T-helper 1 cell (primary cell): Measurements from ENCODE around the gene STAT4.
A peak's percentile ranks its signal among the peaks of the same experiment; 100 is the strongest.

Source experiments
- DNase-seq, 5 donors: peaks; one replicate each; pipeline ENCODE4 v3.0.0-alpha.2; 2012 to 2020

STAT4 gene

GRCh38 chr2:191078165-191078867 lies 72.5 kb downstream of the STAT4 start:
- DNase-seq: no peak

GRCh38 chr2:191070276-191070675 lies 80.5 kb downstream of the STAT4 start:
- no peak for DNase-seq

GRCh38 chr2:191069606-191070005 lies 81.2 kb downstream of the STAT4 start:
- no peak for DNase-seq

- no peak for DNase-seq
Observed at GRCh38 chr2:191066919-191067233, 83.9 kb downstream of the STAT4 start.

DNA sequence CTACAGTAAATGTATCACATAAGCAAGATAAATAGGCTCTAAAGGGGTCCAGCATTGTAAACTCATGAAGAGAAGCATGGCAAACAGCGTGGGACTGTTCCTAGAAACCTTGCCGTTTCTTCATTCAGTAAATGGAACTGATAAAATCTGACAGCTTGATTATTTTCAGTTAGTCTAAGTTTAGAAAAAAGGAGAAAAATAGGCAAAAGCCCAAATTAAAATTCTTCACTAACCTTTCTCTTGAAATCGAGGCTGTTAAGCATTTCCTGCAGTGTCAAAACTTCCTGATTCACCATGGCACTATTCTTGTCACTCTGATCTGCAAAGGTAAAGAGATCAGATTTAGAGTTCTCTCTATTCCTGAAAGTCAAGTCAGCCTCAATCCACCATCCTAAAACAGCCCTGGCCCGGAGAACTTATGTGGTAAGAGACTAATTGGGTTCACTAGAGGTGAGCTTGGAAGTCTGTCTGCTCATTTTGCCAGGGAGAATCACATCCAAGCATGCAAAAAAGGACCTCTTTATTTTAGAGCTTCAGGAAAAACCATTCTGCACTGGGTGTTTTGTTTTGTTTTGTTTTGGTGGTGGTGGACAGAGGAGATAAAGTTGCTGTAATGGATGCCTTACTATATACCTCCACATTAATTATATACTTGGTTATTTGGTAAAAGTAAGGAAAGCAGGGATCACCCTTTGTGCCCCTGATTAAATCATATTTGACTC lies 84.4 kb downstream of the STAT4 start:
- peak in 1 of 5 donors; percentile 43 for DNase-seq

DNA sequence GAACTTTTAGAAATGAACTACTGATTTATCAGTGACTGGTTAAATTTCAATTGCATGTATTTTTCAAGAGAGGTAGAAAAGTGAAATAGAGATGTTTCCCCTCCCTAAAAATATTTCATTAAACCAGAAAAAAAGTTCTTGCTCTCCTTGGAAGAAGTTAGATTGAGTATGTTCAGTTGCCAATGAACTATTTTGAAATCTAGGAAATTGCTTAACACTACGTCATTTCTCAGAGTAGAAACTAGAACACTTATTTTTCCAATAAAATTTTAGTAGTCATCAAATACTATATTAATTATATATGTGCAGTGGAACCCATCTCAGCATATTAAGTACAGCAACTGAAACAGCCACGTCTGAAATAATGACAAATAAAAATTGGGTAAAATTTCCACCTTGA lies 85.0 kb downstream of the STAT4 start:
- DNase-seq: no peak

DNA sequence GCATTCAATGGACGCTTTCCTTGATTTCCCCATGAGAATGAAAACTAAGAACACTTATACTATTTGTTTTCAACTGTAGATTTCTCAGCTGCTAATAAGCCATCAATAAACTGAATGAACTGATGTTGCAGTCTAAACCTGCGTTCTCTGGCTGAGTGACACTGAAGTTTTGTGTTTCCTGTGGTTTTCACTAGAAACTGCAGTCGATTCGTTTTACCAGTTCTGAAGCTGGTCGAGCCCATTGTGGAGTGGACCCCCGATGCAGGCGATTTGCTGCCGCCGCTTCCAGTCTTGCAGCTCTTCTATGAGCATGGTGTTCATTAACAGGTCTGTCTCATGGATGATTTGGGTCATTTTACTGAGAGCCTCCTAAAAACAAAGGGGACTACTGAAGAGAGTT lies 86.2 kb downstream of the STAT4 start:
- DNase-seq: peak in 2 of 5 donors; percentile 5 to 84

DNA sequence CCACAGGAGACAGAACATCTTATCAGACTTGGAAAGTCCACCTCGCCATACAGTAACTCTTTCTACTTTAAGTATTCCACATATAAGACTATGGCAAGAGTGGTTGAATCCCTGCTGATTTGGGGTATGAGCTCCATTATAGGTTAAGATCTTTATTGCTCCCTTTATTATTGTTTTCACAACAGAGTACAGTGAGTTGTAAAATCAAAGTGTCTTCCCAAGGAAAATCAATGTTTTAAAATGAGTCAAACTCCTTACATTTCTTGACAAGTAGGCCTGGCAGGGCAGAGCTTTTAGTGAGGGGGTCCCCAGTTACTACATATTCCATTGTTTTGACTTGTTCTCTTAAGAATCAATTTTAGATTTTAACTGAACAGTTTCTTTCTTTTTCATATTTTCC lies 87.2 kb downstream of the STAT4 start:
- no peak for DNase-seq

- DNase-seq: peak in 2 of 5 donors; percentile 8 to 72
Observed at GRCh38 chr2:191061381-191061980, 89.3 kb downstream of the STAT4 start.

GRCh38 chr2:191059308-191059707 lies 91.5 kb downstream of the STAT4 start:
- DNase-seq: peak in 1 of 5 donors; percentile 40

- DNase-seq: peak in 1 of 5 donors; percentile 70
Observed at GRCh38 chr2:191056228-191056627, 94.6 kb downstream of the STAT4 start.

DNA sequence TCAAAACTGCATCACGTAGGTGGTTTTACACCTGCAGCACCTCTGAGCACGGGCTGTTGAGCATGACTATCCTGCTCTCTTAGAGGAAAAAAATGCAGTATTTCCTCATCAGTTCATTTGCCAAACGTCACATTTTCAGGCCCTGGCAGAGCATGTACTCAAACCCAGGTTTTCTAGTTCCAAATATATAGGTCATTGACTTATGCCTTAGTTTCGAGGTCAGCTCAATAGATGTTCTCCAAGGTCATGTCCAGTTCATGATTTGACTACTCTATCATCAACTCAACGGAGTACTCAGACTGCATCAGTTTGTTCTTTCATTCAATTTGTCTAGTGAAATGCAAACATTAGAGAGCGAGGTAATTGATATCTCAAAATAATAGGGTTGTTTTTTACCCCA lies 97.5 kb downstream of the STAT4 start:
- DNase-seq: no peak

DNA sequence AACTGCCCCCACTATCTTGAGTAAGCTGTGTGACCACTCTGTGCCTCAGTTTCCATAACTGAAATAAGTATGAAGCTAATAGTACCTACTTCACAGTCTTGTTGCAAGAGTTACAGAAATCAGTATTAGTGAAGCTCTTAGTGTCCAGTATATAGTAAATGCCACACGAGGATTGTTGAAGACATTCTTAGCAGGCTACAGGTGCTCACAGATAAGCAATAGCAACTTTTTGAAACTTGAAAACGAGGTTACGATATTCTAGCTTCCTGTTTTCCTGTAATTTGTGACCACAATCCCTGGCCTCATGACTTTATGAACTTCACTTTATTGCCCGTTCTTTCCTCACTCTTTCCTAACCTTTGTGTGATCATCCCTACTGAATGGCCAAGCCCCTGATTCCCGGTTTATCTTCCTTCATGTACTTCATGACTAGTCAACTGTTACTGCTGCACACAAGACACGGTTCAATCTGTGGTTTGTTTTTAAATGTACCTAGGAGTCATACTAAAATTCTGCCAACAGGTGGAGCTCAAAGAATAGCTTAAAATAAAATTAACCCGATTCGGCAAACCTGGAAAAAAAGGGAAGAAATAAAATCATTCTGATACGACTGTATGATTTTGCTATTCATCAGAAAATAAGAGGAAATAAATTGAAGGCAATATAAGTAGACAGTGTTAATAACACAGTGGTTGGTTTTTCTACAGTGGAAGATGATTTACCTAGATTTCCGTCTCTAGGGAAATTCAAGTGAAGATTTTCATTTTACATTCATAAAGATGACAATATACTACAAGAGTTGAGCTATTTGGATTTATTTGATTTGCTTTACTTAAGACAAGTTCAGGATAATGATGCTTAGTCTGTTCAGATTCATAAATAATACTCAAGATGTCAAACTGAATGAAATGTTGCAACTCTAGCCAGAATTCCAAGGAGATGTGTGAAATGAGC lies 98.7 kb downstream of the STAT4 start:
- DNase-seq: peak in 2 of 5 donors; percentile 11 to 68

- no peak for DNase-seq
Observed at GRCh38 chr2:191051177-191051576, 99.6 kb downstream of the STAT4 start.

DNA sequence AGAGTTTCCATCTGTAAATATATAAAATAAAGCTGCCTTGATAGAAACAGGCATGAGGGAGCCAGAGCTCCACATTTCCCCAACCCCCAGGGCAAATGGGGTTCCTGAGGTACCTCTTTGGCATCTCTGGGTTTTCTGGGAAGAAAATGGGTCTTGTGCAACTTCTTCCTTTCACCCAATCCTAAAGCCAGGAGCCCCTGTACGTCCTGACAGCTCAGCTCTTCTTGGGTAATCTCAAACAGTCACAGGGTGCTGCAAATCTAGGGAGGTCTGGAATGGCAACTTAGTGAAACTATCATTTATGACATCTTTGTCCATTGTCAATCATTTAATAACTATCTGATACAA lies 100.2 kb downstream of the STAT4 start:
- no peak for DNase-seq

GRCh38 chr2:191049728-191050639 lies 100.8 kb downstream of the STAT4 start:
- no peak for DNase-seq

- DNase-seq: no peak
Observed at GRCh38 chr2:191048073-191048472, 102.7 kb downstream of the STAT4 start.

DNA sequence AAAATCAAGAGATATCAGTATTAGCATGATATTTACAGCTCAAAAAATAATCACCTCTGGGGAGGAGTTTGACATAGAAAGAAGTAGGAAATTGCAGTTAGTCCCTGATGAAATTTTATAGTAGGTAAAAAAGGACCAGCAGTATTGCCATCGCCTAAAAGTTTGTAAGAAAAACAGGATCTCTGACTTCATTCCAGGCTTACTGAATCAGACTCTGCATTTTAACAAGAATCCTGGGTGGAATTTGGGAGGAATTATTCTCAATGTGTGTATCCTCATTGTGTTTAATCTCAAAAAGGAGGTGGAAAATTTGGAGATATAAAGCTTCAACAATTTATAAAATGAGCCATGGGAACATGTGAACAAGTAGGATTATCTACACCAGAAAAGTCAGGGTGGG lies 105.7 kb downstream of the STAT4 start:
- no peak for DNase-seq

- DNase-seq: no peak
Observed at GRCh38 chr2:191043438-191043837, 107.4 kb downstream of the STAT4 start.

DNA sequence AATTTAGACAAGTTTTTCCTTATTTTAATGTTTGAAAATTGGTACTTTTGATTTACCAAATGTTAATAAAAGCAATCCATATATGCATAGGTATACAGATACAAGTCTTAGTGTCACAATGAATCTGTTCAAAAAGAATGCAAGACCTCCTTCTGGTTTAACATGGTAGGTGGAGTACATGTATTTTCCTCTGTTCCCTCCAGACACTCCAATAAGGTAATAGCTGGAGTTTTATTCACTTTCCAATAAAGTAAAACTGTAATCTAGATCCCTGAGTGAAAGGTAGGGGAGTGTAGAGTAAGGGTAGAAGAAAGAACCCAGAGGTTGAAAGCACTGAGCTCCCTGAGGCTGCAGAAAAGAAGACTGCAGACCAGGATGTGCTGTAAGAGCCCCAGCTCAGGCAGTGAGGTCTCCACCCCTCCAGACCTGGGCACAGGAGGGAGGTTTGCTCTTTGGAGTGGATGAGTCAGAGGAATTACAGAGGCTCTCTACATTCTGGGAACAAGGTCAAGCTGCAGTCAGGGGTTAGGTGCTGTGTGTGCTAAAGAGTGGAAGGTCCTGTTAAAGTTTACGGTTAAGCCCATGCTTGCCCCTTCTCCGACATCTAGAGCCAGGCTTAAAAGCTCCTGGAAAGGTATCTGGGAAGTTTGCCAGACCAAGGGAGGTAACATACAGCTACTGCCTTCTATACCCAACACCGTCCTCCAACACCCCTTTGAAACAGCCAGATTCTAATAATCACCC lies 109.2 kb downstream of the STAT4 start:
- no peak for DNase-seq

- DNase-seq: no peak
Observed at GRCh38 chr2:191039616-191040015, 111.2 kb downstream of the STAT4 start.
